GM23338 (cell line): ENCODE results near the gene MARCHF9.

Experiments
- CREB1 ChIP-seq: fragments of 250-450 bp; sonication (Bioruptor Pico); IDR thresholded peaks from 2 replicates; pipeline ENCODE4 v1.5.0; 2020; ENCODE audit warnings: low read depth, mild to moderate bottlenecking, moderate library complexity
- EZH2 ChIP-seq: fragments of 200-600 bp; sonication (generic); IDR thresholded peaks from one replicate; pipeline ENCODE4 v1.8.0; 2017; ENCODE audit warnings: antibody characterized with exemption, mild to moderate bottlenecking, low read depth; ENCODE audit not compliant: unreplicated experiment
- EZH2phosphoT487 ChIP-seq: fragments of 200-600 bp; sonication (generic); IDR thresholded peaks from one replicate; pipeline ENCODE4 v1.8.1; 2018; ENCODE audit warnings: antibody characterized with exemption; ENCODE audit not compliant: unreplicated experiment
- JUNB ChIP-seq: IDR thresholded peaks from one replicate; pipeline ENCODE4 v1.6.1; 2016; ENCODE audit warnings: antibody characterized with exemption; ENCODE audit not compliant: unreplicated experiment
- NANOG ChIP-seq: IDR thresholded peaks from 2 replicates; pipeline ENCODE4 v1.6.1; 2016; ENCODE audit warnings: antibody characterized with exemption, borderline replicate concordance
- POLR2AphosphoS5 ChIP-seq: IDR thresholded peaks from 2 replicates; pipeline ENCODE4 v1.6.1; 2016; ENCODE audit warnings: antibody characterized with exemption, low read depth
- STAT1 ChIP-seq: IDR thresholded peaks from one replicate; pipeline ENCODE4 v1.6.1; 2016; ENCODE audit warnings: antibody characterized with exemption; ENCODE audit not compliant: unreplicated experiment
- ZNF114 ChIP-seq: fragments of 250-450 bp; sonication (Bioruptor Pico); IDR thresholded peaks from 2 replicates; pipeline ENCODE4 v1.5.0; 2020; ENCODE audit warnings: mild to moderate bottlenecking, moderate library complexity
- TF ChIP-seq, protein P1 (sequence below), 2 experiments: fragments of 200-600 bp in 1 of 2; sonication (generic) in 1 of 2; conservative IDR thresholded peaks; 2 replicates each; pipeline versions ENCODE4 v1.5.1 to v1.6.1; 2016 to 2017; ENCODE audit warnings: antibody characterized with exemption in 2 of 2, low read depth in 2 of 2, mild to moderate bottlenecking in 2 of 2, moderate library complexity in 1 of 2
- TF ChIP-seq, protein P2 (sequence below): IDR thresholded peaks from one replicate; pipeline ENCODE4 v1.6.1; 2018; ENCODE audit warnings: antibody characterized with exemption; ENCODE audit not compliant: unreplicated experiment
- TF ChIP-seq, protein P3 (sequence below): IDR thresholded peaks from 2 replicates; pipeline ENCODE4 v1.6.1; 2016; ENCODE audit warnings: antibody characterized with exemption
- TF ChIP-seq, protein P4 (sequence below): fragments of 250-450 bp; sonication (Bioruptor Pico); IDR thresholded peaks from 2 replicates; pipeline ENCODE4 v1.5.0; 2020; ENCODE audit warnings: mild to moderate bottlenecking, moderate library complexity

DNA sequence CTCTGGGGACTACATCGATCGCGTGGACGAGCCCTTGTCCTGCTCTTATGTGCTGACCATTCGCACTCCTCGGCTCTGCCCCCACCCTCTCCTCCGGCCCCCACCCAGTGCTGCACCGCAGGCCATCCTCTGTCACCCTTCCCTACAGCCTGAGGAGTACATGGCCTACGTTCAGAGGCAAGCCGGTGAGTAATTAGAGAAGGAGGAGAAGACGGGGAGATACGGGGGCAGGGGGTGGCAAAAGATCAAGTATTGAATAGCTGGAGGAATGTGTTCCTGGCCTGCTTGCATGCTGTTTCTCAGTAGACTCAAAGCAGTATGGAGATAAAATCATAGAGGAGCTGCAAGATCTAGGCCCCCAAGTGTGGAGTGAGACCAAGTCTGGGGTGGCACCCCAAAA, 39.1 kb upstream of the MARCHF9 start:
- TF ChIP-seq POLR2AphosphoS5 (no peak), EZH2 (no peak), EZH2phosphoT487 (no peak), CREB1 (CRISPR knock-in tag) (no peak), STAT1 (no peak), JUNB (no peak), ZNF114 (no peak), NANOG (no peak)
- TF ChIP-seq, protein P1, sequence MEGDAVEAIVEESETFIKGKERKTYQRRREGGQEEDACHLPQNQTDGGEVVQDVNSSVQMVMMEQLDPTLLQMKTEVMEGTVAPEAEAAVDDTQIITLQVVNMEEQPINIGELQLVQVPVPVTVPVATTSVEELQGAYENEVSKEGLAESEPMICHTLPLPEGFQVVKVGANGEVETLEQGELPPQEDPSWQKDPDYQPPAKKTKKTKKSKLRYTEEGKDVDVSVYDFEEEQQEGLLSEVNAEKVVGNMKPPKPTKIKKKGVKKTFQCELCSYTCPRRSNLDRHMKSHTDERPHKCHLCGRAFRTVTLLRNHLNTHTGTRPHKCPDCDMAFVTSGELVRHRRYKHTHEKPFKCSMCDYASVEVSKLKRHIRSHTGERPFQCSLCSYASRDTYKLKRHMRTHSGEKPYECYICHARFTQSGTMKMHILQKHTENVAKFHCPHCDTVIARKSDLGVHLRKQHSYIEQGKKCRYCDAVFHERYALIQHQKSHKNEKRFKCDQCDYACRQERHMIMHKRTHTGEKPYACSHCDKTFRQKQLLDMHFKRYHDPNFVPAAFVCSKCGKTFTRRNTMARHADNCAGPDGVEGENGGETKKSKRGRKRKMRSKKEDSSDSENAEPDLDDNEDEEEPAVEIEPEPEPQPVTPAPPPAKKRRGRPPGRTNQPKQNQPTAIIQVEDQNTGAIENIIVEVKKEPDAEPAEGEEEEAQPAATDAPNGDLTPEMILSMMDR (conservative IDR thresholded peaks at IDR 0.05; ENCODE audit: low read depth in 2 of 2) = no peak
- TF ChIP-seq, protein P2, sequence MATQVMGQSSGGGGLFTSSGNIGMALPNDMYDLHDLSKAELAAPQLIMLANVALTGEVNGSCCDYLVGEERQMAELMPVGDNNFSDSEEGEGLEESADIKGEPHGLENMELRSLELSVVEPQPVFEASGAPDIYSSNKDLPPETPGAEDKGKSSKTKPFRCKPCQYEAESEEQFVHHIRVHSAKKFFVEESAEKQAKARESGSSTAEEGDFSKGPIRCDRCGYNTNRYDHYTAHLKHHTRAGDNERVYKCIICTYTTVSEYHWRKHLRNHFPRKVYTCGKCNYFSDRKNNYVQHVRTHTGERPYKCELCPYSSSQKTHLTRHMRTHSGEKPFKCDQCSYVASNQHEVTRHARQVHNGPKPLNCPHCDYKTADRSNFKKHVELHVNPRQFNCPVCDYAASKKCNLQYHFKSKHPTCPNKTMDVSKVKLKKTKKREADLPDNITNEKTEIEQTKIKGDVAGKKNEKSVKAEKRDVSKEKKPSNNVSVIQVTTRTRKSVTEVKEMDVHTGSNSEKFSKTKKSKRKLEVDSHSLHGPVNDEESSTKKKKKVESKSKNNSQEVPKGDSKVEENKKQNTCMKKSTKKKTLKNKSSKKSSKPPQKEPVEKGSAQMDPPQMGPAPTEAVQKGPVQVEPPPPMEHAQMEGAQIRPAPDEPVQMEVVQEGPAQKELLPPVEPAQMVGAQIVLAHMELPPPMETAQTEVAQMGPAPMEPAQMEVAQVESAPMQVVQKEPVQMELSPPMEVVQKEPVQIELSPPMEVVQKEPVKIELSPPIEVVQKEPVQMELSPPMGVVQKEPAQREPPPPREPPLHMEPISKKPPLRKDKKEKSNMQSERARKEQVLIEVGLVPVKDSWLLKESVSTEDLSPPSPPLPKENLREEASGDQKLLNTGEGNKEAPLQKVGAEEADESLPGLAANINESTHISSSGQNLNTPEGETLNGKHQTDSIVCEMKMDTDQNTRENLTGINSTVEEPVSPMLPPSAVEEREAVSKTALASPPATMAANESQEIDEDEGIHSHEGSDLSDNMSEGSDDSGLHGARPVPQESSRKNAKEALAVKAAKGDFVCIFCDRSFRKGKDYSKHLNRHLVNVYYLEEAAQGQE = no peak
- TF ChIP-seq, protein P3, sequence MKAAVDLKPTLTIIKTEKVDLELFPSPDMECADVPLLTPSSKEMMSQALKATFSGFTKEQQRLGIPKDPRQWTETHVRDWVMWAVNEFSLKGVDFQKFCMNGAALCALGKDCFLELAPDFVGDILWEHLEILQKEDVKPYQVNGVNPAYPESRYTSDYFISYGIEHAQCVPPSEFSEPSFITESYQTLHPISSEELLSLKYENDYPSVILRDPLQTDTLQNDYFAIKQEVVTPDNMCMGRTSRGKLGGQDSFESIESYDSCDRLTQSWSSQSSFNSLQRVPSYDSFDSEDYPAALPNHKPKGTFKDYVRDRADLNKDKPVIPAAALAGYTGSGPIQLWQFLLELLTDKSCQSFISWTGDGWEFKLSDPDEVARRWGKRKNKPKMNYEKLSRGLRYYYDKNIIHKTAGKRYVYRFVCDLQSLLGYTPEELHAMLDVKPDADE = no peak
- TF ChIP-seq, protein P4, sequence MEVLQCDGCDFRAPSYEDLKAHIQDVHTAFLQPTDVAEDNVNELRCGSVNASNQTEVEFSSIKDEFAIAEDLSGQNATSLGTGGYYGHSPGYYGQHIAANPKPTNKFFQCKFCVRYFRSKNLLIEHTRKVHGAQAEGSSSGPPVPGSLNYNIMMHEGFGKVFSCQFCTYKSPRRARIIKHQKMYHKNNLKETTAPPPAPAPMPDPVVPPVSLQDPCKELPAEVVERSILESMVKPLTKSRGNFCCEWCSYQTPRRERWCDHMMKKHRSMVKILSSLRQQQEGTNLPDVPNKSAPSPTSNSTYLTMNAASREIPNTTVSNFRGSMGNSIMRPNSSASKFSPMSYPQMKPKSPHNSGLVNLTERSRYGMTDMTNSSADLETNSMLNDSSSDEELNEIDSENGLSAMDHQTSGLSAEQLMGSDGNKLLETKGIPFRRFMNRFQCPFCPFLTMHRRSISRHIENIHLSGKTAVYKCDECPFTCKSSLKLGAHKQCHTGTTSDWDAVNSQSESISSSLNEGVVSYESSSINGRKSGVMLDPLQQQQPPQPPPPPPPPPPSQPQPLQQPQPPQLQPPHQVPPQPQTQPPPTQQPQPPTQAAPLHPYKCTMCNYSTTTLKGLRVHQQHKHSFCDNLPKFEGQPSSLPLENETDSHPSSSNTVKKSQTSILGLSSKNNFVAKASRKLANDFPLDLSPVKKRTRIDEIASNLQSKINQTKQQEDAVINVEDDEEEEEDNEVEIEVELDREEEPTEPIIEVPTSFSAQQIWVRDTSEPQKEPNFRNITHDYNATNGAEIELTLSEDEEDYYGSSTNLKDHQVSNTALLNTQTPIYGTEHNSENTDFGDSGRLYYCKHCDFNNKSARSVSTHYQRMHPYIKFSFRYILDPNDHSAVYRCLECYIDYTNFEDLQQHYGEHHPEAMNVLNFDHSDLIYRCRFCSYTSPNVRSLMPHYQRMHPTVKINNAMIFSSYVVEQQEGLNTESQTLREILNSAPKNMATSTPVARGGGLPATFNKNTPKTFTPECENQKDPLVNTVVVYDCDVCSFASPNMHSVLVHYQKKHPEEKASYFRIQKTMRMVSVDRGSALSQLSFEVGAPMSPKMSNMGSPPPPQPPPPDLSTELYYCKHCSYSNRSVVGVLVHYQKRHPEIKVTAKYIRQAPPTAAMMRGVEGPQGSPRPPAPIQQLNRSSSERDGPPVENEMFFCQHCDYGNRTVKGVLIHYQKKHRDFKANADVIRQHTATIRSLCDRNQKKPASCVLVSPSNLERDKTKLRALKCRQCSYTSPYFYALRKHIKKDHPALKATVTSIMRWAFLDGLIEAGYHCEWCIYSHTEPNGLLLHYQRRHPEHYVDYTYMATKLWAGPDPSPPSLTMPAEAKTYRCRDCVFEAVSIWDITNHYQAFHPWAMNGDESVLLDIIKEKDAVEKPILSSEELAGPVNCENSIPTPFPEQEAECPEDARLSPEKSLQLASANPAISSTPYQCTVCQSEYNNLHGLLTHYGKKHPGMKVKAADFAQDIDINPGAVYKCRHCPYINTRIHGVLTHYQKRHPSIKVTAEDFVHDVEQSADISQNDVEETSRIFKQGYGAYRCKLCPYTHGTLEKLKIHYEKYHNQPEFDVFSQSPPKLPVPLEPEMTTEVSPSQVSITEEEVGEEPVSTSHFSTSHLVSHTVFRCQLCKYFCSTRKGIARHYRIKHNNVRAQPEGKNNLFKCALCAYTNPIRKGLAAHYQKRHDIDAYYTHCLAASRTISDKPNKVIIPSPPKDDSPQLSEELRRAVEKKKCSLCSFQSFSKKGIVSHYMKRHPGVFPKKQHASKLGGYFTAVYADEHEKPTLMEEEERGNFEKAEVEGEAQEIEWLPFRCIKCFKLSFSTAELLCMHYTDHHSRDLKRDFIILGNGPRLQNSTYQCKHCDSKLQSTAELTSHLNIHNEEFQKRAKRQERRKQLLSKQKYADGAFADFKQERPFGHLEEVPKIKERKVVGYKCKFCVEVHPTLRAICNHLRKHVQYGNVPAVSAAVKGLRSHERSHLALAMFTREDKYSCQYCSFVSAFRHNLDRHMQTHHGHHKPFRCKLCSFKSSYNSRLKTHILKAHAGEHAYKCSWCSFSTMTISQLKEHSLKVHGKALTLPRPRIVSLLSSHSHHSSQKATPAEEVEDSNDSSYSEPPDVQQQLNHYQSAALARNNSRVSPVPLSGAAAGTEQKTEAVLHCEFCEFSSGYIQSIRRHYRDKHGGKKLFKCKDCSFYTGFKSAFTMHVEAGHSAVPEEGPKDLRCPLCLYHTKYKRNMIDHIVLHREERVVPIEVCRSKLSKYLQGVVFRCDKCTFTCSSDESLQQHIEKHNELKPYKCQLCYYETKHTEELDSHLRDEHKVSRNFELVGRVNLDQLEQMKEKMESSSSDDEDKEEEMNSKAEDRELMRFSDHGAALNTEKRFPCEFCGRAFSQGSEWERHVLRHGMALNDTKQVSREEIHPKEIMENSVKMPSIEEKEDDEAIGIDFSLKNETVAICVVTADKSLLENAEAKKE (CRISPR knock-in tag) = no peak
